Upper lobe of left lung (tissue), 6 donors: ENCODE measurements around the gene MARCKS. TPM values are rescaled to one million over a fixed set of nuclear protein-coding genes. Genes with fewer than 3 reads are reported as not detected.

Experiments used
- ATAC-seq, 2 donors: fragments of 200-7000 bp; cut with Tn5 transposase; one replicate each; pipeline ENCODE4 v1.9.1; 2022; ENCODE audit warnings: mild to moderate bottlenecking in 2 of 2, moderate library complexity in 2 of 2; ENCODE audit not compliant: low FRiP score in 2 of 2
- DNase-seq, 2 donors: peaks; one replicate each; pipeline ENCODE4 v3.0.0-alpha.2; 2019 to 2020
- H3K27ac ChIP-seq, 4 donors: fragments of 200-600 bp; sonication (generic); one replicate each; pipeline ENCODE4 v1.5.1; 2016 to 2019
- H3K27me3 ChIP-seq, 4 donors: fragments of 200-600 bp; sonication (generic); one replicate each; pipeline ENCODE4 v1.5.1; 2017 to 2019
- H3K36me3 ChIP-seq, 4 donors: fragments of 200-600 bp; sonication (generic); one replicate each; pipeline ENCODE4 v1.5.1; 2016 to 2019
- H3K4me1 ChIP-seq, 4 donors: fragments of 200-600 bp; sonication (generic); one replicate each; pipeline ENCODE4 v1.5.1; 2018 to 2019
- H3K4me3 ChIP-seq, 4 donors: fragments of 200-600 bp; sonication (generic); one replicate each; pipeline ENCODE4 v1.5.1; 2017 to 2019; ENCODE audit warnings: mild to moderate bottlenecking in 2 of 4, moderate library complexity in 1 of 4
- H3K9me3 ChIP-seq, 4 donors: fragments of 200-600 bp; sonication (generic); one replicate each; pipeline ENCODE4 v1.5.1; 2018 to 2019
- EP300 ChIP-seq, 4 donors: sonication (generic); formaldehyde crosslinking; IDR thresholded peaks; one replicate each; pipeline ENCODE4 v1.5.1; 2017; ENCODE audit warnings: antibody characterized with exemption in 4 of 4, control low read depth in 2 of 4
- POLR2A ChIP-seq, 4 donors: fragments of 450-650 bp; IDR thresholded peaks; one replicate each; pipeline ENCODE4 v1.5.1; 2016 to 2017; ENCODE audit warnings: antibody characterized with exemption in 4 of 4, mild to moderate bottlenecking in 2 of 4
- POLR2AphosphoS5 ChIP-seq, 2 donors: sonication (generic); formaldehyde crosslinking; IDR thresholded peaks; one replicate each; pipeline ENCODE4 v1.5.1; 2017; ENCODE audit warnings: antibody characterized with exemption in 2 of 2
- WGBS, 2 donors: methylation state at CpG; one replicate each; pipeline ENCODE4 v1.1.5; 2017 to 2018; 5-methylcytosine and 5-hydroxymethylcytosine counted together
- total RNA-seq, 6 donors: library from RNA; depleted of rRNA in 4 of 6; stranded (reverse); fragments of >200 nt in 4 of 6; gene quantifications; one replicate each; pipeline versions ENCODE4 v1.1.0 to v1.2.1, GENCODE V29; 2016 to 2021
- TF ChIP-seq, protein P1 (sequence below), 6 experiments: fragments of 450-650 bp in 4 of 6; fragments of 200-600 bp in 2 of 6; sonication (generic) in 2 of 6; IDR thresholded peaks; one replicate each; pipeline ENCODE4 v1.5.1; 2016 to 2019; ENCODE audit warnings: antibody characterized with exemption in 6 of 6
- donor health status: DM: no; HTN: no; CAD: no; lungs with moderate emphysema.
- donor health status: DM: no; HTN: yes; CAD: no; lungs with severe emphysema.

MARCKS gene
- total RNA-seq, 6 donors from 2014 or later, result 26.3 to 85.8 (median 42.2) TPM

DNA sequence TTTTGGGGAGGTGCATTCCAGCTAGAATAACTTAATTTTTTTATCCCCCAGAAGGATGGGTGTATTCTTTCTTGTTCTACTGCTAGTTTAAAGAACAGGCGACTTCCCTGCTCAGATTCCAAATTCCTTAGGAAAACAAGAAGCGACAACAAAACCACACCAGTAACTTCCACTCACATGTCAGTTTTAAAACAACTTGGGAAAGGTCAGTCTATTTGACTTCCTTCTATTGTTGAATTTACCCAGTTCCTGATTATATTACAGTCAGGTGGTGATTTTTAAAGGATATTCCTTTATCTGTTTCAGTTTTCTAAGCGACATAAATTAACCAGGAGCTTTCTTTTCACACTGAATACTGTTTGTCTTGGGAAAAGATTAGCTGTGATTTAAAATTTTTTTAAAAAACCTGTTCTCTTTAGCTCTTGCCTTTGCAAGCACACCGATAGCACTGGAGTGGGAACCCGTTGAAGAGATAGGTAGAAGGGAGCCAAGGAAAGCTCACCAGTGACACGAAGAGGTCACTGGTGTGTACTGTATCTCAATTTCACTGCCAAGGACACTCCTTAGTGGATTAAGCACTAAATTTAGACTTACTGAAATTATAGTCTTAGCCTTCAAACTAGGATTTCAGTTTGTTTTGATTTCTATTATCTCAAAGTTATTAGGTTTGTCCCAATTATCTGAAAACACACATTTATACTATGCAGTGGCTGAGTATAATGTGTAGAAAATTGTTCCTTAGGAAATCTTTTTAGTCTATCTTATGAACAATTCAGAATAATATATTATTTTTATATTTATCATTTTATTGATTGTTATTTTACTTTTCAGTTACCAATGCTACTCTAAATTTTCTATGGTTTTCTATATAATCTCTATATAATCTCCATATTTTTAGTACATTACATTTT, 22.3 kb downstream of the MARCKS start:
- TF ChIP-seq, protein P1, sequence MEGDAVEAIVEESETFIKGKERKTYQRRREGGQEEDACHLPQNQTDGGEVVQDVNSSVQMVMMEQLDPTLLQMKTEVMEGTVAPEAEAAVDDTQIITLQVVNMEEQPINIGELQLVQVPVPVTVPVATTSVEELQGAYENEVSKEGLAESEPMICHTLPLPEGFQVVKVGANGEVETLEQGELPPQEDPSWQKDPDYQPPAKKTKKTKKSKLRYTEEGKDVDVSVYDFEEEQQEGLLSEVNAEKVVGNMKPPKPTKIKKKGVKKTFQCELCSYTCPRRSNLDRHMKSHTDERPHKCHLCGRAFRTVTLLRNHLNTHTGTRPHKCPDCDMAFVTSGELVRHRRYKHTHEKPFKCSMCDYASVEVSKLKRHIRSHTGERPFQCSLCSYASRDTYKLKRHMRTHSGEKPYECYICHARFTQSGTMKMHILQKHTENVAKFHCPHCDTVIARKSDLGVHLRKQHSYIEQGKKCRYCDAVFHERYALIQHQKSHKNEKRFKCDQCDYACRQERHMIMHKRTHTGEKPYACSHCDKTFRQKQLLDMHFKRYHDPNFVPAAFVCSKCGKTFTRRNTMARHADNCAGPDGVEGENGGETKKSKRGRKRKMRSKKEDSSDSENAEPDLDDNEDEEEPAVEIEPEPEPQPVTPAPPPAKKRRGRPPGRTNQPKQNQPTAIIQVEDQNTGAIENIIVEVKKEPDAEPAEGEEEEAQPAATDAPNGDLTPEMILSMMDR (IDR thresholded peaks at IDR 0.05), result peak; percentile 24 to 63 (median 56)
- no peak for TF ChIP-seq POLR2AphosphoS5 (IDR thresholded peaks at IDR 0.05)
- 10 to 13% methylated on average over 6 of the region's 6 CpGs for WGBS, 2 donors
- Histone ChIP-seq H3K9me3 (no peaks in the 10 kb centered on the region), H3K4me1 (peaks cover 0 to 19% (median 10%) of the 10 kb centered on the region in 4 donors), H3K36me3 (no peaks in the 10 kb centered on the region), H3K27ac (peak overlapping the region; percentile 6 to 76 (median 34)), H3K27me3 (no peaks in the 10 kb centered on the region), H3K4me3 (peak overlapping the region in 3 of 4 donors; percentile 6 to 29 (median 9))
- DNase-seq (peak in 1 of 2 donors; percentile 58), ATAC-seq (peak; percentile 87 to 95)

DNA sequence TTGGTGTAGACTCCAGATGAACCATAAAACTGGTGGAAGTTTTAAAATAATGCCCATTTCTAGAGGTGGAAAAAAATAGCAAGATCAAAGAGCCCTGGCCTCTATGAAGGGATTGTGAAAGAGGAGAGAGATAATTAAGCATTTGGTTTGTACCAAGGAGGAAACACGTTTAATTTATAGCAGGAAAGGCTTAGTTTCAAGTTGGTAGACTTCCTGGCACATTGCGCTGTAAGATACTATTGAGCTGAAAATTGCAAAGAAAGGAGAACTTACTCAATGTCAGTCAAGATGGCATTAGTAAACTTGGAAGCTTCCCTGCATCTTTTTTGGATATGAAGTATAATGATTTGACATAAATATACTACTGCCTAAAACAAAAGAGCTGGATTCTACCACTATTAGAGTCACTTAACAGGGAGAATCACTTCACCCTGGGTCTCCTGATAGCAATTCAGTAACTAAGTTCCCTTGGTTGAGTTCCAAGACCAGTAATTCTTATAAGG, 24.4 kb downstream of the MARCKS start:
- Histone ChIP-seq H3K27me3 (no peaks in the 10 kb centered on the region), H3K9me3 (no peaks in the 10 kb centered on the region), H3K4me1 (peaks cover 0 to 19% (median 10%) of the 10 kb centered on the region in 4 donors), H3K27ac (peak overlapping the region in 2 of 4 donors; percentile 0 to 28), H3K36me3 (no peaks in the 10 kb centered on the region), H3K4me3 (no peak overlapping the region)
- WGBS, 2 donors, result 24 to 26% methylated on average over 2 of the region's 2 CpGs
- DNase-seq (no peak), ATAC-seq (no peak)
- TF ChIP-seq EP300 (IDR thresholded peaks at IDR 0.05), result no peak
- TF ChIP-seq POLR2AphosphoS5 (IDR thresholded peaks at IDR 0.05), result no peak
- TF ChIP-seq, protein P1 (IDR thresholded peaks at IDR 0.05), result no peak
- no peak for TF ChIP-seq POLR2A (IDR thresholded peaks at IDR 0.05)

DNA sequence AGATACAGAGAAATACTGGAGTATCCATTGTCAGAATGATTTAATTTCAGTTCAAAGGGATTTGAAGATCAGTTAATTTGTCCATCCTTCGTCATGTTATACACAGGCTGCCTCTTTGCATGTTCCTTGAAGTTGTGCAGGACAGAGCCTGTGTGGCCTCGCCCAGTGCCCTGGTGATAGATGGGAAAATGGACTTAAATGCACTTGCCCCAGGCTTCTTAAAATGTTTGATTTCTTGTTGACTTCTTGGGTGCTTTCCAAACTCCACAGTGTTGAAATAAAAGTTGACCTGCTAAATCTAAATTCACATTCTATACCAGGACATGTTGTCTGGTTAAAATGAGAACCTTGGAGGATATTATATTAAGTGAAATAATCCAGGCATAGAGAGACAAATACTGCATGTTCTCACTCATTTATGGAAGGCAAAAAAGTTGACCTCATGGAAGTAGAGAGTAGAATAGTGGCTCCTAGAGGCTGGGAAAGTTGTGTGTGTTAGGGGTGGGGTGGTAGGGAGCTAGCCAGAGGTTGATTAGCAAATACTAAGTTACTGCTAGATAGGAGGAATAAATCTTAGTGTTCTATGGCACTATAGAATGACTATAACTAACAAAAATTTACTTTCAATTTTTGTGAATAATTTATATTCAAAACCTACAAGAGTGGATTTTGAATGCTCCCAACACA, 25.3 kb downstream of the MARCKS start:
- WGBS, 2 donors, result 70 to 73% methylated on average over 2 of the region's 2 CpGs
- DNase-seq (peak in 1 of 2 donors; percentile 49), ATAC-seq (no peak)
- Histone ChIP-seq H3K9me3 (no peaks in the 10 kb centered on the region), H3K27ac (no peak overlapping the region), H3K4me1 (peaks cover 0 to 19% (median 10%) of the 10 kb centered on the region in 4 donors), H3K36me3 (no peaks in the 10 kb centered on the region), H3K27me3 (no peaks in the 10 kb centered on the region), H3K4me3 (no peak overlapping the region)
- no peak for TF ChIP-seq EP300 (IDR thresholded peaks at IDR 0.05)
- no peak for TF ChIP-seq POLR2AphosphoS5 (IDR thresholded peaks at IDR 0.05)
- no peak for TF ChIP-seq POLR2A (IDR thresholded peaks at IDR 0.05)
- TF ChIP-seq, protein P1 (IDR thresholded peaks at IDR 0.05), result no peak

DNA sequence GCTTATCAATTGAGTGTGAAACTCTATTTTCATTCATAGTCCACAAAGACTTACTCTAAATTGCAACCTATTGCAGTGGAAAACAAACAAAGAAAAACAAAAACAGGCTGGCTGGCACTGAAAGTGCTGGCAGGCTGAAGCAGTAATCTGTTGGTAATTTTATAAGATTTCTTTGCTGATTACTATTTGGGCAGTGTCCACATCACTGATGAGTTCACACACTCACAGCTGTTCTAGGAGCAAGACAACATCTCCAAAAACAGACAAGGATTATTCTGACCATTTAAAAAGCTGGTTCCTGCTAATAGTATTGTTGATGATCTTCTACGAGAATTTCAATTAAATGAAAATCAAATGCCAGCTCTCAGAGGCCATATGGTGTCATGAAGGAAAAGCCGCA, 26.9 kb downstream of the MARCKS start:
- H3K27me3 ChIP-seq, result no peaks in the 10 kb centered on the region
- H3K4me3 ChIP-seq, result no peak overlapping the region
- H3K36me3 ChIP-seq, result no peaks in the 10 kb centered on the region
- H3K27ac ChIP-seq, result no peak overlapping the region
- no peak for ATAC-seq
- TF ChIP-seq, protein P1 (IDR thresholded peaks at IDR 0.05), result no peak
- TF ChIP-seq EP300 (IDR thresholded peaks at IDR 0.05), result no peak
- no peak for TF ChIP-seq POLR2A (IDR thresholded peaks at IDR 0.05)
- no peak for TF ChIP-seq POLR2AphosphoS5 (IDR thresholded peaks at IDR 0.05)
- WGBS, 2 donors, result 83 to 94% methylated on average over 2 of the region's 2 CpGs
- H3K9me3 ChIP-seq, result no peaks in the 10 kb centered on the region
- no peak for DNase-seq
- H3K4me1 ChIP-seq, result peaks cover 0 to 14% (median 6%) of the 10 kb centered on the region in 4 donors
